Measurements from ENCODE around the gene ALPK3.

GRCh38 chr15:84813435-84813834 is 3.7 kb upstream of the ALPK3 start:
- TF ChIP-seq POLR2A (IDR thresholded peaks at IDR 0.05): no peak
- no peak for TF ChIP-seq CTCF (IDR thresholded peaks at IDR 0.05)

Data from lower leg skin (tissue), 3 donors.